GM21367 (cell line): ENCODE data around the gene EPHA2.
"Not testable (repeated sequence)": the region's sequence is repeated elsewhere in the genome, so short reads cannot be mapped to it uniquely, and the experiment has no call there.

Experiments used
- ATAC-seq: cut with Tn5 transposase; IDR thresholded peaks from one replicate; pipeline ENCODE4 v1.9.1; 2021; ENCODE audit not compliant: unreplicated experiment

The EPHA2 gene

DNA sequence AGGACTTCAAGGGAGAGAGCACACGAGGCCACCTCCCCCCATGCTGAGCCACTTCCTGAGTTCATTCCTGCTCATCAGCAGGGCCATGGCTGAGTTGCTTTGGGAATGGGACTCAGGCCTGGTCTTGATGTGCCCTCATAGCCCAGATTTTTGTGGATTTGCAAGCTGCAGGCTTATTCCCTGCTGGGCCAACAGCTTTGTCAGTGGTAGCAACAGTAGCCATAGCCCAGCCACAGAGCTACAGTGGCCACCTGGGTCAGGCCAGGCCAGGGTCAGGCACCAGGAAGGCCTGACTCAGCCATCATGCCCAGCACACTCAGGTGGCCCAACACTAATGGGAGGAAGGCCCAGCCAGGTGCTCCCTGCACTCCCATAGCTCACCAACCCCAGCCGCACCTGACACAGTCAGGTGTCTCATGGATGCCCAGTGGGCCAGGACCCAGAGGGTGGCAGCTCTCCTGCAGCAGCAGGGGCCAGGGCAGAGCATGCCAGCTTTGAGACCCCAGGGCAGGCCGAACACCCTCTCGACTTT is 33.5 kb downstream of the EPHA2 start:
- no peak for ATAC-seq

DNA sequence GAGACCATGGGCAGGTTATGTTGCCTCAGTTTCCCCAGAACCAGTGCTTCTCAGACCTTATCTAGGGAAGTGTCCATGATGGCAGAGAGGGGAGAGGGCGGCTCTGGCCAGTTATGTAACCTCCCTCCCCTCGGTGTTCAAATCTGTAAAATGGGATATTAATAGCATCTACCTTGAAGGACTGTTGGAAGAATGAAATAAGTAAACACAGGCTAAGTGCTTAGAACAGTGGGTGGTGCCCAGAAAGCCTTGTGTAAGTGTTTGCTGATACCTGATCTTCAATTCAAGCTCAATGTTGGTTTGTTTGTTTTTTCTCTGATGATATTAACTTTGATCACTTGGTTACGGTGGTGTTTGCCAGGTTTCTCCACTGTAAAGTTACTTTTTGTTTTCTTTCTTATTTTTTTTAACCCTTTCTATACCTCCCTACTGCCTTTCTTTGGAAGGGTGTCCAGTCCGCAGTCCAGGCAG is 34.9 kb downstream of the EPHA2 start:
- no peak for ATAC-seq

DNA sequence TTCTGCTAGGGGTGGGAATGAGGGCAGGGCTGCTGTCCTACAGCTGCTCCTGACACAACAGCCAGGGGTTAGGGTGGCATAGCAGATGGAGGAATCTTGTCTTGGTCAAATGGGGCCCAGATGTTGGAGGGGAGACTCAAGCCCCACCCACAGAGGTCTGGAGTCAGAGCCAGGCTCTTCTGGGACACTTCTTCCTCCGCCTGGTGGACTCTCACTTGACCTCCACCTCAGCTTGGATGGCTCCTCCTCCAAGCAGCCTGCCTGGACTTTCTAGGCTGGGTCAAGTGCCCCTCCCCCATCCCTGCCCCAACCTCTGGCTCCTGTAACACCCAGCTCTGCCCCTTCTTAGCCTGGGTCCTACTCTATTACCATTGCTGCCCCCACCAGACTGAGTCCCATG is 35.5 kb downstream of the EPHA2 start:
- no peak for ATAC-seq

- ATAC-seq: no peak
Measured at GRCh38 chr1:16119926-16120325, 35.9 kb downstream of the EPHA2 start.

GRCh38 chr1:16119504-16119903 is 36.4 kb downstream of the EPHA2 start:
- ATAC-seq: no peak

DNA sequence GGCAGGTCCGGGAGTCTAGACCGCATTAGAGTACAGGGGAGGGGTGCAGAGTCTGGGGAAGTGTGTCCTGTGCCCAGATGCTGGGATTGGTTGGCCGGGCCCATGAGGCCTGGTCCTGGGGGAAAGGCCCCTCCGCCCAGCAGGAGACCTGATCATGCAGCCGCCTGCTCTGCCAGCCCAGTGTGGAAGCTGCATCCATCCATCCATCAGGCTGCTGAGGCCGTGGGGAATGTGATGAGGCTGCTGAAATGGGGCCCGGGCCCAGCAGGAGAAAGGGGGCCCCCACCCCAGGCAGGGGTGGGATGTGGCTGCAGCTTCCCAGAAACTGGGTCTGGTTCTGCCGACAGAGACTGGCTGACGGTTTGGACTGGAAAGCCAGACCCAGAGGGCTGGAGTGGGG is 37.2 kb downstream of the EPHA2 start:
- no peak for ATAC-seq

DNA sequence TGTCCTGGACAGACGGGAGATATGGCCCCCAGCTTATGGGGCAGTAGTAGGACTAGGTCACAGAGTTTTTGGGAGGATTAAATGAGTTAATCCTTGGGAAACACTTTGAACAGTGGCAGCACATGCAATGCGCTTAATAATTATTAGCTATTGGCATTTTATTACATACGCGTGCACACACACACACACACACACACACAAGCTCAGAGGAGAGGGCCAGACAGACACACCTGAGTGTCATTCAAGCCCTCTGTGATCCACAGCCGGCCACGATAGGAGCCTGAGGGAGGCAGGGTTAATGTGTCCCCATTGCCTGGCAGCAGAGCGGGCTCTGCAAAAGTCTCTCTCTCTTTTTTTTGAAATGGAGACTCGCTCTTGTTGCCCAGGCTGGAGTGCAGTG is 37.9 kb downstream of the EPHA2 start:
- no peak for ATAC-seq

DNA sequence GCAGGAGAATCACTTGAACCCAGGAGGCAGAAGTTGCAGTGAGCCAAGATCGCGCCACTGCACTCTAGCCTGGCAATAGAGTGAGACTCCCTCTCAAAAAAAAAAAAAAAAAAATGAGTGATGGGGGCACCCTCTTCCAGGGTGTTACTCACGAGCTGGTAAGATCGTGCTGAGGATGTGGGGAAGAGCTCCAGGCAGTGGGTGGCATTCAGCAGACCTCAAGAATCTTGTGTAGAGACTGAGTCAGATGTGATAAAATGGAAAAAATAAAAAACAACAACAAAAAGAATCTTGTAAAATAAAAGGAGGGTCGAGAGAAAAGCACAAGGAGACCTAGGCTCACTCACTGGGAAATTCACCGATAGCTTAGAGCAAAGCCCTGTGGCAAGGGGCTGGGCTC is 38.5 kb downstream of the EPHA2 start:
- ATAC-seq: no peak

DNA sequence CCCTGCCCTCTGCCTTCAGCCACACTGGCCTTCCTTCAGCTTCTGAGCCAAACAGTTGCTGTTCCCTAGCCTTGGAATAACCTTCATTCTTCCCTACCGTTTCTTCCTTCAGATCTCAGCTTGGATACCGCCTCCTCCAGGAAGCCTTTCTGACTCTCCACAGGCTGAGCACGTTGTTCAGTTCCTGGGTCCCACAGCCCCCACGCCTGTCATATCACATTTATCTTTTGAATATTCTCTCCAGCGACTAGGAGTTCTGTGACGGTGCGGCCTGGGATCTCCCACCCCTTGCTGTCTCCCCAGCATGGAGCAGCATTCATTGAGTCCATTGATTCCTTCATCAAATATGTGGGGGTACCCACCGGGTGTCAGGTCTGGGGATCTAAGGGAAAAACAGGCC is 39.2 kb downstream of the EPHA2 start:
- no peak for ATAC-seq

GRCh38 chr1:16116002-16116401 is 39.9 kb downstream of the EPHA2 start:
- ATAC-seq: no peak

GRCh38 chr1:16115468-16115983 is 40.3 kb downstream of the EPHA2 start:
- no peak for ATAC-seq

DNA sequence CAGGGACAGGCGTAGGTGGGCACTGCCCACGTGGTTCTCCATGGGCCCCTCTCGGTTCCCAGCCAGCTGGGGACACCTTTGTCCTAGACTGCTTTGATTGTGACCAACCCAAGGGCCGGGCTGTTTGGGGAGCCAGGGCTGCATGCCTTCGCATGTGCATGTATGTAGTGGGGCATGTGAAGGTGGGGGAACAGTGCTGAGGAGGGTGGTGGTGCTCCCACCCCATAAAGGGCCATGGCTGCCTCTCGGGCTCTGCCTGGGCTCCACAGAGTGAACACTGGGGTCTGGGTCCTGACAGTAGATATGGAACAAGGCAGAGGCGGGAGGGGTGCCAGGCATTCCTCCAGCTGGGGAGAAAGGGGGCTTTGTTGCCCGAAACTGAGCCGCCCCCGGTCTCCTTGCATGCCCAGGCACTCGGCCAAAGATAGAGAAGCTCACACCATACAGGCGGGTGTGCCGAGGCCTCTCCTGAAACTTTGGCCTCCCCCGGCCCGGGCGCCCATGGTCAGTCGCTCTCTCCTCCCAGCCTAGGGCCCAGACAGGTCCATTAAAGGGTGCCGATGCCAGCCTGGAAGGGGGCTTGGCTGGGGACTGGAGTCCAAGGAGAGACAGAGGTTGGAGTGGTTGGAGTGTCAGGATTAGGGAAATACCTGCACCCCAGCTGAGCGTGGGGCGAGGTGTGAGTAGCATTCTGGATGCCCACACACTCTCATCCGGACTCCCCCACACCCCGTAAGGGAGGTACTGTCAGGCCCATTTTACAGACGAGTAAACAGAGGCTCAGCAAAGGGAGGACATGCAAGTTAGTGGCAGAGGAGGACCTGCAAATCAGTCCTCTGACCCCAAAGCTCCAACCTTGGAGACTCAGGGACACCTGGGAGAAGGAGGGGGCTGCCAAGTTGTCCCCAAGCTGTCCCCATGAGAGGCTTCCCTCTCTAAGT is 41.1 kb downstream of the EPHA2 start:
- ATAC-seq: no peak

- no peak for ATAC-seq
Measured at GRCh38 chr1:16112596-16113555, 43.0 kb downstream of the EPHA2 start.

DNA sequence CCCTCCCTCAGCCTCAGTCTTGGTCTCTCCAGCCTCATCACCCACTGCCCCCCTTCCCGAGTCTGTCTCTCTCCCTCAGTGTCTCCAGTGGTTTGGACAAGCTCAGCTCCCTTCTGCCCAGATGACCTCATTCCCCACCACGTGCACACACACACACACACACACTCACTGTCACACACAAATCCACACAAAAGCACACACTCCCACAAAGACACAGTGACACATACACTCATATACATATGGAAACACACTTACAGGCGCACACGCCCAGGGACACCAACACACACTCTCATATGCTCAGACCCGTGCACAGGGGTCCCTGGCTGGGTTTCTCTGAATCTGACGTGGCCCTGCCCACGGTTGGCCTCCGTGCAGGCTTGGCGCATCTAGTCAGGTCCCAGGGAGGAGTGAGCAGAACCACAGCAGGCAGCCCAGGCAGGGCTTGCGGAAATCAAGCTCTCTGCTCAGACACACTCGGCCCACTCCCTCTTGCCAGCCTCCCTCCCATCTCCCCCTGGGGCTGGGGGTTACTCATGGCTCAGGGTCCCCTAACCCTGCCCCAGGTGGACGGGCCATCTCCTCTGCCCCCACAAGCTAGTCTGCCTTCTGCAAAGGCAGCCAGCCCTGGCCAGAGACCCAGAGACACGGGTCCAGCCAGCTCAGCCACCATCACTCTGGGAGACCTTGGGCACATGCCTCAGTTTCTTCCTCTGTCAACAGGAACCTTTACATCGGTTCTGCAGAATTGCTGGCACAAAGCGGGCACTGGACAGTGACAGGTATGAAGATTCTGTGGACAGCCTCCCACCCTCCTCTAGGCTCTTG is 43.9 kb downstream of the EPHA2 start:
- ATAC-seq: no peak

- ATAC-seq: no peak
Measured at GRCh38 chr1:16110884-16111283, 45.0 kb downstream of the EPHA2 start.

GRCh38 chr1:16110456-16110855 is 45.4 kb downstream of the EPHA2 start:
- ATAC-seq: no peak

GRCh38 chr1:16109571-16109970 is 46.3 kb downstream of the EPHA2 start:
- no peak for ATAC-seq

DNA sequence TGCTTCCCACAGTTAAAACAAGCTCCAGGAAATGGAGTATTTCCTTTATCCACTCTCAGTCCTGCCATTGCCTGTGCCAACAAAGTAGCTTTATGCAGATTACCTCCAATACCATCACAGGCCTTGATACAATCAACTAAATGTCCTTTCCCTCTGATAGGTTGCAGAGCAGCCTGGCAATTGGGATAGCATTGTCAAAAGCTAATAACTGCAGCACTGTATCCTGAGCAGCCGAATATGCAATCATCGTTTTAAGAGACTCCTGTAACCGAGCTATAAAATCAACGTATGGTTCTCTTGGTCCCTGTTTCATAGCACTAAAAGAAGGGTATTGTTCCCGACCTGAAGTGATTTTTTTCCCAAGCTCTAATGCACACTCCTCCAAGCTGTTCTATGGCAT is 48.8 kb downstream of the EPHA2 start:
- ATAC-seq: not testable (repeated sequence)

DNA sequence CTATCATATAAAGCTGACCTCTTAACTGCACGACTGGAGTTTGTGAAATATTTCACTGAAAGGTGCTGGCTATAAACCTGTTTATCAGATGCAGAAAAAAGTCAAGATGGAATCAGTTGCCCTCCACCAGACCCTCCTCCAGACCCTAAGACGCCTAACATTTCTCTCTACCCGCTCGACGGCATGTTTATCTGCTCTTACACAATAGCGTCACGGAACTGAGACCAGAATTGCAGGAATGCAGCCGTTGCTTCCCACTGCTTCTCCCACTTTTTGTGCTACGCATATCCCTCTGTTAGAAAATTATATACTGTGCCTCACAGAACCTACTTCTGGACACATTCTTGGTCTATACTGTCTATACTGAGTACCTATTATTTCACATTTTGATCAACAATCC is 54.2 kb downstream of the EPHA2 start:
- ATAC-seq: no peak

DNA sequence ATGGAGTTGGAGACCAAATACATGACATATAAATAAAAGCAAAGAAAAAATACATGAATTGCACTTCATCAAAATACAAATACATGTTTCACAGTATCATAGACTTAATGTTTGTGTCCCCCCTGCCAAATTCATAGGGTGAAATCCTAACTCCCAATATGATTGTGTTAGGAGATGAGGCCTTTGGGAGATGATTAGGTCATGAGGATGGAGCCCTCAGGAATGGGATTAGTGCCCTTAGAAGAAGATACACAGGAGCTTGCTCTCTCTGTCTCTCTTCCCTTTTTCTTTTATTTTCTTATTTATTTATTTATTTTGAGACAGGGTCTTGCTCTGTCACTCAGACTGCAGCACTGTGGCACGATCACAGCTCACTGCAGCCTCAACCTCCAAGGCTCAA is 56.5 kb downstream of the EPHA2 start:
- ATAC-seq: no peak
